ENCODE data around the gene PLVAP.

- no peak for TF ChIP-seq CTCF (IDR thresholded peaks at IDR 0.05)
- no peak for TF ChIP-seq POLR2AphosphoS5 (IDR thresholded peaks at IDR 0.05)
- TF ChIP-seq EP300 (IDR thresholded peaks at IDR 0.05), result no peak
These were observed 23.8 kb downstream of the PLVAP start for GRCh38 chr19:17353386-17353785.

All from gastroesophageal sphincter (tissue), 3 donors.